ENCODE measurements around the gene GMDS.

DNA sequence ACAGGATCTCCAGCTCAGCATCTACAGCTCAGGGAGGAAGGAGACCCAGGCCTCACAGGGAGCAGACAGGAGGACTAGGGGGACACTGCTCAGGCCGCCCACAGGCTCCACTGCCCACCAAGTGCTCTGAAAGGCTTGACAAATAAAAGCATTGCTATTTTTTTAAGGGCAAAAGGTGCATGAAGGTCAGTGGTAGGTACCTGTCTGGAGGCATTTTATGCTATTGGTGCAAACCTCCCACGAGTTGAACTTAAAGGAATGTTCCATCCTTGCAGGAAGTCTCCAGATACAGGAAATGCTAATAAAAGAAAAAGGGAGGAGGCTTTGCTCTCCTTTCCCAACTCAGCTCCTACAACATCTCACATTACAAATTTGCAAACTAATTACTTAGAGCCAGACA lies 407.6 kb downstream of the GMDS start:
- TF ChIP-seq, protein P1, sequence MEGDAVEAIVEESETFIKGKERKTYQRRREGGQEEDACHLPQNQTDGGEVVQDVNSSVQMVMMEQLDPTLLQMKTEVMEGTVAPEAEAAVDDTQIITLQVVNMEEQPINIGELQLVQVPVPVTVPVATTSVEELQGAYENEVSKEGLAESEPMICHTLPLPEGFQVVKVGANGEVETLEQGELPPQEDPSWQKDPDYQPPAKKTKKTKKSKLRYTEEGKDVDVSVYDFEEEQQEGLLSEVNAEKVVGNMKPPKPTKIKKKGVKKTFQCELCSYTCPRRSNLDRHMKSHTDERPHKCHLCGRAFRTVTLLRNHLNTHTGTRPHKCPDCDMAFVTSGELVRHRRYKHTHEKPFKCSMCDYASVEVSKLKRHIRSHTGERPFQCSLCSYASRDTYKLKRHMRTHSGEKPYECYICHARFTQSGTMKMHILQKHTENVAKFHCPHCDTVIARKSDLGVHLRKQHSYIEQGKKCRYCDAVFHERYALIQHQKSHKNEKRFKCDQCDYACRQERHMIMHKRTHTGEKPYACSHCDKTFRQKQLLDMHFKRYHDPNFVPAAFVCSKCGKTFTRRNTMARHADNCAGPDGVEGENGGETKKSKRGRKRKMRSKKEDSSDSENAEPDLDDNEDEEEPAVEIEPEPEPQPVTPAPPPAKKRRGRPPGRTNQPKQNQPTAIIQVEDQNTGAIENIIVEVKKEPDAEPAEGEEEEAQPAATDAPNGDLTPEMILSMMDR (IDR thresholded peaks at IDR 0.05): no peak
- TF ChIP-seq POLR2A (IDR thresholded peaks at IDR 0.05): no peak

Data from Peyer's patch (tissue), 4 donors.